ENCODE measurements around the gene PSG7.
"Not testable (repeated sequence)": the region's sequence is repeated elsewhere in the genome, so short reads cannot be mapped to it uniquely, and the experiment has no call there.

GRCh38 chr19:42920971-42921370 is 16.0 kb downstream of the PSG7 start:
- not testable (repeated sequence) for TF ChIP-seq CTCF (IDR thresholded peaks at IDR 0.05; ENCODE audit: borderline replicate concordance, extremely low read depth, low read length, poor library complexity, severe bottlenecking); EZH2 (IDR thresholded peaks at IDR 0.05; ENCODE audit: borderline replicate concordance, low read depth, low read length, severe bottlenecking)
